Tibial nerve (tissue), 4 donors: ENCODE results near the gene SLC33A1. TPM values are rescaled to one million over a fixed set of nuclear protein-coding genes. Genes with fewer than 3 reads are reported as not detected.

Source experiments
- DNase-seq, 2 donors: peaks; one replicate each; pipeline ENCODE4 v3.0.0-alpha.2; 2019; ENCODE audit warnings: low spot score in 2 of 2
- H3K27ac ChIP-seq, 4 donors: fragments of 200-600 bp; sonication (generic) in 3 of 4; one replicate each; pipeline ENCODE4 v1.5.1; 2017 to 2019; ENCODE audit warnings: mild to moderate bottlenecking in 1 of 4
- H3K27me3 ChIP-seq, 2 donors: fragments of 200-600 bp; sonication (generic) in 1 of 2; one replicate each; pipeline versions ENCODE4 v1.5.1 to v1.6.0; 2017 to 2019
- H3K36me3 ChIP-seq, 3 donors: fragments of 200-600 bp; sonication (generic); one replicate each; pipeline ENCODE4 v1.5.1; 2018 to 2019
- H3K4me1 ChIP-seq, 4 donors: fragments of 200-600 bp; sonication (generic) in 3 of 4; one replicate each; pipeline ENCODE4 v1.5.1; 2017 to 2019
- H3K4me3 ChIP-seq, 4 donors: fragments of 200-600 bp; sonication (generic) in 3 of 4; one replicate each; pipeline ENCODE4 v1.5.1; 2017 to 2019; ENCODE audit warnings: mild to moderate bottlenecking in 1 of 4, moderate library complexity in 1 of 4
- H3K9me3 ChIP-seq, 4 donors: fragments of 200-600 bp; sonication (generic) in 3 of 4; one replicate each; pipeline ENCODE4 v1.5.1; 2017 to 2019
- CTCF ChIP-seq, 5 experiments: fragments of 200-600 bp in 3 of 5; fragments of 450-650 bp in 2 of 5; sonication (generic) in 3 of 5; IDR thresholded peaks; one replicate each; pipeline ENCODE4 v1.5.1; 2016 to 2019; ENCODE audit warnings: antibody characterized with exemption in 5 of 5, mild to moderate bottlenecking in 3 of 5, moderate library complexity in 2 of 5
- EP300 ChIP-seq, 2 donors: sonication (generic); formaldehyde crosslinking; IDR thresholded peaks; one replicate each; pipeline ENCODE4 v1.6.1; 2017; ENCODE audit warnings: antibody characterized with exemption in 2 of 2, mild to moderate bottlenecking in 1 of 2
- POLR2A ChIP-seq, 2 donors: fragments of 450-650 bp; IDR thresholded peaks; one replicate each; pipeline ENCODE4 v1.6.1; 2017; ENCODE audit warnings: antibody characterized with exemption in 2 of 2, mild to moderate bottlenecking in 2 of 2, moderate library complexity in 2 of 2
- WGBS, 2 donors: methylation state at CpG; one replicate each; pipeline ENCODE4 v1.1.5; 2018; 5-methylcytosine and 5-hydroxymethylcytosine counted together
- total RNA-seq, 4 donors: library from RNA; depleted of rRNA; stranded (reverse); fragments of >200 nt; gene quantifications; one replicate each; pipeline ENCODE4 v1.1.0, GENCODE V29; 2016

Gene SLC33A1
- total RNA-seq, 4 donors from 2014 or later = 26.4 to 30.6 (median 29.6) TPM

- 97% methylated on average over 6 of the region's 6 CpGs for WGBS, 2 donors
- no peak for DNase-seq
- no peak overlapping the region for H3K27ac ChIP-seq
Measured at GRCh38 chr3:155771126-155771525, 83.1 kb downstream of the SLC33A1 start.

More at GRCh38 chr3:155771126-155771525, 83.1 kb downstream of the SLC33A1 start:
- TF ChIP-seq EP300 (IDR thresholded peaks at IDR 0.05) = no peak
- no peak for TF ChIP-seq POLR2A (IDR thresholded peaks at IDR 0.05)
- no peak for TF ChIP-seq CTCF (IDR thresholded peaks at IDR 0.05)
- peaks cover 0 to 61% (median 3%) of the 10 kb centered on the region in 3 donors for H3K36me3 ChIP-seq
- H3K27me3 ChIP-seq = no peaks in the 10 kb centered on the region
- H3K4me3 ChIP-seq = no peak overlapping the region
- no peaks in the 10 kb centered on the region for H3K4me1 ChIP-seq
- peaks cover 0 to 7% (median 2%) of the 10 kb centered on the region in 4 donors for H3K9me3 ChIP-seq

Other genes starting within 250 kb of the SLC33A1 start
- gene PLCH1, start 109.4 kb downstream of the SLC33A1 start, total RNA-seq = 1 to 10 TPM; 1.4 to 7.0 (median 2.0) TPM
- 1 to 10 TPM; 1.4 to 5.9 (median 3.4) TPM for gene C3orf33, start 48.1 kb downstream of the SLC33A1 start, total RNA-seq
- 10 to 100 TPM; 21.8 to 42.2 (median 32.8) TPM for gene GMPS, start 16.2 kb upstream of the SLC33A1 start, total RNA-seq